H9 (cell line): Measurements from ENCODE around the gene DCST2. TPM values are rescaled to one million over a fixed set of nuclear protein-coding genes. Genes with fewer than 3 reads are reported as not detected.

Source experiments
- DNase-seq: peaks from one replicate; pipeline ENCODE4 v3.0.0-alpha.2; 2017
- H2AFZ ChIP-seq: one replicate; pipeline ENCODE4 v1.6.1; 2013; ENCODE audit warnings: mild to moderate bottlenecking, low read length, control low read depth, moderate library complexity
- H2AK5ac ChIP-seq: 2 replicates; pipeline ENCODE4 v1.6.1; 2013; ENCODE audit warnings: low read length, control low read depth, mixed read lengths; ENCODE audit not compliant: insufficient read length
- H2BK120ac ChIP-seq: one replicate; pipeline ENCODE4 v1.6.1; 2013; ENCODE audit warnings: low read depth, mild to moderate bottlenecking, low read length, control low read depth, inconsistent platforms; ENCODE audit not compliant: poor library complexity, severe bottlenecking
- H2BK12ac ChIP-seq: 2 replicates; pipeline ENCODE4 v1.6.1; 2013; ENCODE audit warnings: low read length, control low read depth, mixed read lengths, low read depth; ENCODE audit not compliant: insufficient read length
- H2BK15ac ChIP-seq: 2 replicates; pipeline ENCODE4 v1.6.1; 2013; ENCODE audit warnings: low read depth, low read length, control low read depth
- H2BK20ac ChIP-seq: one replicate; pipeline ENCODE4 v1.6.1; 2013; ENCODE audit warnings: low read depth, mild to moderate bottlenecking, low read length, control low read depth, inconsistent platforms; ENCODE audit not compliant: poor library complexity, severe bottlenecking
- H2BK5ac ChIP-seq: 2 replicates; pipeline ENCODE4 v1.6.1; 2013; ENCODE audit warnings: low read length, control low read depth, mixed read lengths; ENCODE audit not compliant: insufficient read length
- H3K14ac ChIP-seq: 2 replicates; pipeline ENCODE4 v1.6.1; 2013; ENCODE audit warnings: low read length, control low read depth; ENCODE audit not compliant: insufficient read depth
- H3K18ac ChIP-seq: 2 replicates; pipeline ENCODE4 v1.6.1; 2013; ENCODE audit warnings: low read depth, mild to moderate bottlenecking, mixed read lengths, low read length, control low read depth; ENCODE audit not compliant: insufficient read length
- H3K23ac ChIP-seq: 2 replicates; pipeline ENCODE4 v1.6.1; 2013; ENCODE audit warnings: low read length, control low read depth, mixed read lengths, low read depth; ENCODE audit not compliant: insufficient read length
- H3K23me2 ChIP-seq: 2 replicates; pipeline ENCODE4 v1.6.1; 2013; ENCODE audit warnings: low read depth, mild to moderate bottlenecking, mixed read lengths, low read length, control low read depth; ENCODE audit not compliant: insufficient read length, poor library complexity, severe bottlenecking
- H3K27ac ChIP-seq: 2 replicates; pipeline ENCODE4 v1.5.1; 2013; ENCODE audit warnings: low read length, control low read depth, mixed read lengths, low read depth; ENCODE audit not compliant: insufficient read length
- H3K27me3 ChIP-seq: 2 replicates; pipeline ENCODE4 v1.6.1; 2013; ENCODE audit warnings: low read length, control low read depth, inconsistent platforms; ENCODE audit not compliant: insufficient read depth
- H3K4ac ChIP-seq: 2 replicates; pipeline ENCODE4 v1.6.1; 2013; ENCODE audit warnings: low read depth, mild to moderate bottlenecking, control low read depth, inconsistent platforms, low read length, moderate library complexity
- H3K4me1 ChIP-seq: 2 replicates; pipeline ENCODE4 v1.6.1; 2013; ENCODE audit warnings: low read length, control low read depth, inconsistent platforms; ENCODE audit not compliant: insufficient read depth
- H3K4me2 ChIP-seq: 2 replicates; pipeline ENCODE4 v1.6.1; 2013; ENCODE audit warnings: low read length, control low read depth, mixed read lengths; ENCODE audit not compliant: insufficient read length, insufficient read depth
- H3K56ac ChIP-seq: 2 replicates; pipeline ENCODE4 v1.6.1; 2013; ENCODE audit warnings: low read depth, mild to moderate bottlenecking, mixed read lengths, low read length, control low read depth; ENCODE audit not compliant: insufficient read length
- H3K79me1 ChIP-seq: 2 replicates; pipeline ENCODE4 v1.6.1; 2013; ENCODE audit warnings: low read depth, mild to moderate bottlenecking, moderate library complexity, low read length, control low read depth, inconsistent platforms; ENCODE audit not compliant: insufficient read depth, poor library complexity, severe bottlenecking
- H3K79me2 ChIP-seq: 2 replicates; pipeline ENCODE4 v1.6.1; 2013; ENCODE audit warnings: low read length, control low read depth, inconsistent platforms; ENCODE audit not compliant: insufficient read depth
- H3K9ac ChIP-seq: 2 replicates; pipeline ENCODE4 v1.6.1; 2013; ENCODE audit warnings: low read length, control low read depth, mixed read lengths; ENCODE audit not compliant: insufficient read length; ENCODE audit errors: extremely low read depth
- H3K9me3 ChIP-seq: one replicate; pipeline ENCODE4 v1.6.1; 2013; ENCODE audit warnings: low read depth, low read length, inconsistent platforms; ENCODE audit not compliant: control insufficient read depth
- H3T11ph ChIP-seq: one replicate; pipeline ENCODE4 v1.6.1; 2013; ENCODE audit warnings: mild to moderate bottlenecking, low read length, control low read depth, inconsistent platforms
- H4K20me1 ChIP-seq: one replicate; pipeline ENCODE4 v1.6.1; 2013; ENCODE audit not compliant: control insufficient read depth, insufficient read length, insufficient read depth
- H4K5ac ChIP-seq: 2 replicates; pipeline ENCODE4 v1.6.1; 2013; ENCODE audit warnings: low read depth, mild to moderate bottlenecking, mixed read lengths, low read length, control low read depth; ENCODE audit not compliant: insufficient read length
- H4K8ac ChIP-seq: replicated peaks from 2 replicates; pipeline ENCODE4 v1.6.1; 2013; ENCODE audit warnings: low read length, control low read depth, mixed read lengths, low read depth; ENCODE audit not compliant: insufficient read length
- H4K91ac ChIP-seq: 2 replicates; pipeline ENCODE4 v1.6.1; 2013; ENCODE audit warnings: low read depth, mild to moderate bottlenecking, moderate library complexity, mixed read lengths, low read length, control low read depth; ENCODE audit not compliant: insufficient read length
- H3K27ac Mint-ChIP-seq, 3 experiments: 2 replicates in 2 of 3; 3 replicates in 1 of 3; pipeline ENCODE4 v1.8.0; 2020 to 2021; ENCODE audit warnings: mixed read lengths in 3 of 3, mild to moderate bottlenecking in 1 of 3, moderate library complexity in 1 of 3
- H3K27me3 Mint-ChIP-seq: 2 replicates; pipeline ENCODE4 v1.8.0; 2021; ENCODE audit warnings: low read depth, mild to moderate bottlenecking, moderate library complexity, mixed read lengths
- H3K36me3 Mint-ChIP-seq, 3 experiments: 2 replicates in 2 of 3; 3 replicates in 1 of 3; pipeline ENCODE4 v1.8.0; 2020 to 2021; ENCODE audit warnings: low read depth in 3 of 3, mixed read lengths in 3 of 3; ENCODE audit not compliant: insufficient read depth in 1 of 3
- H3K4me1 Mint-ChIP-seq, 2 experiments: 2 replicates each; pipeline ENCODE4 v1.8.0; 2020; ENCODE audit warnings: mixed read lengths in 2 of 2
- H3K4me3 Mint-ChIP-seq, 2 experiments: 2 replicates in 1 of 2; 3 replicates in 1 of 2; pipeline ENCODE4 v1.8.0; 2020 to 2021; ENCODE audit warnings: mild to moderate bottlenecking in 2 of 2, mixed read lengths in 2 of 2, moderate library complexity in 1 of 2
- H3K9me3 Mint-ChIP-seq, 2 experiments: 2 replicates in 1 of 2; 3 replicates in 1 of 2; pipeline ENCODE4 v1.8.0; 2020; ENCODE audit warnings: mild to moderate bottlenecking in 2 of 2, mixed read lengths in 2 of 2, moderate library complexity in 1 of 2
- CTCF ChIP-seq: fragments of 200-600 bp; sonication (generic); conservative IDR thresholded peaks from 3 replicates; pipeline ENCODE4 v1.8.0; 2021; ENCODE audit warnings: antibody characterized with exemption, mild to moderate bottlenecking
- WGBS: extraction: QIAGEN DNeasy Blood & Tissue Kit; methylation state at CpG from one replicate; pipeline ENCODE4 v1.1.7; 2013; ENCODE audit warnings: missing lambda C conversion rate, low lambda C conversion rate, mixed read lengths; ENCODE audit not compliant: insufficient read length; ENCODE audit errors: extremely low coverage; 5-methylcytosine and 5-hydroxymethylcytosine counted together
- total RNA-seq: library from RNA; stranded (reverse); gene quantifications from 2 replicates; pipeline ENCODE4 v1.2.1, GENCODE V29; 2021

Gene DCST2
- total RNA-seq, 1 experiment from 2014 or later, result 0.35 TPM

DNA sequence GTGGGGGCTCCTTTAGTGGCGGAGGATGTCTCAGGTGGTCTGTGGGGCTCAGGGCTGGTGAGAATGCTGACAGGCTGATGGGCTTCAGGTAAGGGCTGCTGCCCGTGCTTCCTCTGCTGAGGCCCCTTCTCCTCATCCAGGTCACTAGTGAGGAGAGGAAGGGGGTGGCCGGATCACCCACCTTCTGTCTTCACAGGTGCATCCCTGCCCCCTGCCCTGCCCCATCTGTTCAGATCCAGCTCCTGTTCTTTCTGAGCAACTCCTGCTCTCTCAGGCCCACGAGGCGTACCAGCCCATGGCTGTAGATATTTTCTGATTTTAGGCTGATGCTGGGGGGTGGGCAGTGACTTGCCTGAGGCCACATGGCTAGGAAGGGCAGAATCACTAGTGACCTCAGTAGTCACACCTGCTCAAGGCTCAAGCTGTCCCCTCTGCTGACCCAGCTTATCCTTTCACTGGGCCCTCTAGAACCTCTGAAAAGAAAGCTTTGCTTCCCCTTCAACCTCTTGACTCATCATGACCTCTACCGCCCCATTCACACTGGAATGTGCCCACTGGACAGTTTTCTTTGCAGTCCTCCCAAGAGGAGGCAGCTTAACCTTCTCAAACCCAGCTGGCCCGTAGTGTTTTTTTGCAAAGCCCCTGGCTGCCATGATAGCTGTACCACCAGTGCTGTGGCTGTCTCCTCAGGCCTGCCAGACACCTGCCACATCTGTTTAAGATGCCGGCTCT is 14.8 kb downstream of the DCST2 start:
- no peak for DNase-seq
- no peak overlapping the region for H3K27ac Mint-ChIP-seq
- Histone ChIP-seq H4K20me1 (no peaks in the 10 kb centered on the region), H4K5ac (no peak overlapping the region), H3K27me3 (no peaks in the 10 kb centered on the region), H3K27ac (no peak overlapping the region), H4K8ac (no peak overlapping the region), H3K56ac (no peak overlapping the region), H3K23me2 (no peaks in the 10 kb centered on the region), H3K4ac (no peak overlapping the region), H2AFZ (no peak overlapping the region), H2AK5ac (no peak overlapping the region), H3K23ac (no peak overlapping the region), H2BK15ac (no peak overlapping the region), H2BK5ac (no peak overlapping the region), H3K79me2 (no peaks in the 10 kb centered on the region), H4K91ac (no peak overlapping the region), H3K9ac (no peak overlapping the region), H2BK120ac (no peak overlapping the region), H2BK12ac (no peak overlapping the region), H3K9me3 (no peaks in the 10 kb centered on the region), H3K79me1 (no peaks in the 10 kb centered on the region), H3T11ph (no peak overlapping the region), H3K18ac (no peak overlapping the region), H2BK20ac (no peak overlapping the region), H3K14ac (no peak overlapping the region), H3K4me2 (no peak overlapping the region), H3K4me1 (no peaks in the 10 kb centered on the region; the same call in 1 of the 2 replicates)
- H3K4me1 Mint-ChIP-seq, result peaks cover 28 to 49% of the 10 kb centered on the region in 2 experiments
- no peak for TF ChIP-seq CTCF
- WGBS, result no CpG with 5 or more reads among the region's 8 CpGs
- H3K9me3 Mint-ChIP-seq, result no peaks in the 10 kb centered on the region
- peaks cover 5 to 30% (median 18%) of the 10 kb centered on the region in 3 experiments; a peak in 6 of 7 replicates for H3K36me3 Mint-ChIP-seq
- no peak overlapping the region; a peak in 1 of 5 replicates for H3K4me3 Mint-ChIP-seq
- H3K27me3 Mint-ChIP-seq, result peaks cover 9% of the 10 kb centered on the region
